ENCODE measurements around the gene CDC42EP3.

CDC42EP3 gene

GRCh38 chr2:37618326-37618725 is 53.1 kb downstream of the CDC42EP3 start:
- no peak for DNase-seq (ENCODE audit: low spot score)

DNA sequence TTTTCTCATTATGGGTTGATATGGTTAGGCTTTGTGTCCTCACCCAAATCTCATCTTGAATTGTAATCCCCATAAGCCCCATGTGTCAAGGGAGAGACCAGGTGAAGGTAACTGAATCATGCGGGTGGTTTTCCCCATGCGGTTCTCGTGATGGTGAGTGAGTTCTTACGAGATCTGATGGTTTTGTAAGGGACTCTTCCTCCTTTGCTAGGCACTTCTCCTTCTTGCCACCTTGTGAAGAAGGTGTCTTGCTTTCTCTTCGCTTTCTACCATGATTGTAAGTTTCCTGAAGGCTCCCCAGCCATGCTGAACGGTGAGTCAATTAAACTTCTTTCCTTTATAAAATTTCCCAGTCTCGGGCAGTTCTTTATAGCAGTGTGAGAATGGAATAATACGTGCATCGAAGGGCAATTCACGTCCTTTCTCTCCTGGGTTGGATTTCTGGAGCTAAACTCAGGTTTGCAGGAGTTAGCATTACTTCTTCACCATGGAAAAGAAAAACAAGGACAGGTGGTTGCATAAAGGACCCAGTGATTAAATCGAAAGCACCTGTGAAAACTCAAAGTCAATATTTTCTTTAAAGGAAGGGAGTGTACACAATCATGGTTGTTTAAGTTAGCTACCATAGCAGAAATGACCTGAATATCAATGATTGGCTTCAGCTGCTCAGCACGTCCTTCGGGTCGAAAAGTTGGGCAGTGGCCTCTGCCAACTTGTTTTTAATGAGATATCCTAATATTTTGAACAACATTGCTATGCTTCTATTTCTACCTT is 54.1 kb downstream of the CDC42EP3 start:
- no peak for DNase-seq (ENCODE audit: low spot score)

DNA sequence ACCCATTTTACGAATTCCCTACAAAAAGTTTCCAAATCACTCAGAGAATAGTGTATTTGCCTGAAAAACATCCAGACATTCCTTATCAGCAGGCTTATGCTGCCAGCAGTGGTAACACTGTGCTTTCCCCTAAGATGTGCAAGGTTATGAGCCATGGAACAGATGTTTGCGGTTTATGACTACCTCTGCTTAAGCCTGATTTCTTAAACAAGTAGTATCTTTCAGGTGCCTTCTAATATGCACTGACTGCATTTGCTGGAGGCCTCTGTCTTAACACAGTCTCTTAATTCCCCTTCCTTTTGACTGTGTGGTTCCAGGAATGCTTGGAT is 54.8 kb downstream of the CDC42EP3 start:
- DNase-seq (ENCODE audit: low spot score), result no peak

- DNase-seq (ENCODE audit: low spot score), result peak; percentile 83
These were observed 55.4 kb downstream of the CDC42EP3 start for GRCh38 chr2:37615804-37616676.

GRCh38 chr2:37614061-37614738 is 57.2 kb downstream of the CDC42EP3 start:
- no peak for DNase-seq (ENCODE audit: low spot score)

- DNase-seq (ENCODE audit: low spot score), result no peak
These were observed 59.1 kb downstream of the CDC42EP3 start for GRCh38 chr2:37612382-37612781.

DNA sequence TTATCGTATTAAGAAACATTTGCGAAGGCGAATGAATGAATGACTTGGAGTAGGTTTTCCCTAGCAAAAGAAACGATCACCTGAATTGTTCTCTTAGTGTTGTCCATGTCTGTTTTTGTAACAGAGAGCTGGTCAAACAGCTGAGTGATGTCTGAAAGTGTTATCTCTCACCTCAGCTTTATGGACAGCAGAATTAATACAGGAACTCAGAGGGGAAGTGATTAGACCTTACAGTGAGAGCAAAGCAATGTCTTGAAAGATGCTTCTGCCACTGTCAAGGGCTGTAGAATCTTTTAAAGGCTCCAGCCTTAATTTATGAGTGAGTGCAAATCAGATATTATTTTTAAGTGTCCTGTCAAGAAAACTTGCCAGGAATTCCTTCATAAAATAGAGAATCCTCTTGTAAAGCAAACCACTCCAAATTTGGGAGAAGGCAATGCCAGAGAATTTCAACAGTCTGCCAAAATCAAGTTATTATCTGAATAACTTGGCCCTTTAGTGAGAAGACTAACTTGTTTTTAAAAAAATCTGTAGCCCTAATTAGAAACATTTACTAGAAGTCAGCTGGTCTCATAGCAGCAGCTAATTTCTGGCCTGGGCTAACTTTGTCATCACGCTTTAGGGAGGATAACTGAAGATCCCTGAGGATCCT is 60.7 kb downstream of the CDC42EP3 start:
- no peak for DNase-seq (ENCODE audit: low spot score)

DNA sequence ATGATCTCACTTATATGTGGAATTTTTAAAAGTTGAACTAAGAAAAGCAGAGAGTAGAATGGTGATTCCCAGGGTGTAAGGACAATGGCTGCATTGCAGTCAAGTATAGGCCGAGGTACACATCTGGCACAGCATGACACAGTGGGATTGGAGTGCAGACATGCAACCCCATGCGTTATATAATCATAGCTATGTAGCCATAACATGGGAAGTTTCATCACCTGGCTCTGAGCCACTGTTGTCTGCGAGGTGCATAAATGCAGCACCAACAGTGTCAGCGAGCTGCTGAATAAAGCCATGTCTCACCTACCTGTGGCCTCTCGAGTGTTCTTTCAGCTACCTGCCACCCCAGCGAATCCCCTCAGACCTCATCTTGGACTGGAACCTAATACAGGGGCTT is 61.7 kb downstream of the CDC42EP3 start:
- no peak for DNase-seq (ENCODE audit: low spot score)

GRCh38 chr2:37604716-37605115 is 66.7 kb downstream of the CDC42EP3 start:
- DNase-seq (ENCODE audit: low spot score), result no peak

DNA sequence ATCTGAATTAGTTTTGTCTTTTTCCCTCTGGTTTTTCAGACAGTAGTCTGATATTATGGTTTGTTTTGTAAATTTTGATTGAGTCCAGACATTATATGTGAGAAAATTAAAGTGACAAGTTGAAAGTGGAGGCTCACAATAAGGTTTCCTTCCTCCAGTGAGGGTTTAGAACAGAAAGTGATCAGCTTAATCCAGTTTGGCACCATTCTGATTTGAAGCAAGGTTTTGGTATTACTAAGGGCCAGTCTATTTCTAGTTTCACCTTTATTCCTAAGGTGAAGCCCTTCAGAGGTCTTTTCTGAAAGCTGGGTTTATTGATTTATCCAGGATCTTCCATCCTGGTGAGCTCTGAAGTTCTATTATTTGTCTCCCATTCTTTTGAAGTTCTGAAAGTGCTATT is 68.7 kb downstream of the CDC42EP3 start:
- DNase-seq (ENCODE audit: low spot score), result no peak

- DNase-seq (ENCODE audit: low spot score), result no peak
These were observed 69.4 kb downstream of the CDC42EP3 start for GRCh38 chr2:37602040-37602439.

- no peak for DNase-seq (ENCODE audit: low spot score)
These were observed 69.9 kb downstream of the CDC42EP3 start for GRCh38 chr2:37601569-37601968.

DNA sequence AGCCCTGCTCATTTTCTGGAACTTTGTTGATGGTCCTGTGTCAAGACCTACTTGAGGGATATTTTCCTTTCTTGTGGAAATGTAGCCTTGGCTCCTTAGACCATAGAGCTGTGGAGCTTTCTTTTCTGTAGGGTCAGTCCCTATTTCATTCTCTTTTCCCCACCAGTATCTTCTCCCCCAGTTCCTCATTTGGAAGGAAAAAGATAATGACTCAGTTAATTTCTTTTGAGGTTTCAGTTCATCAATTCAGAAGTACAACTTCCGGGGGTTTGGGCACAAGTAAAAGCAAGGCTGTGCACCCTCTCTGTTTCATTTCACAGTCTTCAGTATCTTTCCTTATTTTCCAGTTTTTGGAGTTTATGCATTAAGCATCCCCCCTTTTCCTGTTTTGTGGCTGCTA is 70.7 kb downstream of the CDC42EP3 start:
- no peak for DNase-seq (ENCODE audit: low spot score)

- peak; percentile 88 for DNase-seq (ENCODE audit: low spot score)
These were observed 71.5 kb downstream of the CDC42EP3 start for GRCh38 chr2:37599688-37600525.

GRCh38 chr2:37593694-37594093 is 77.7 kb downstream of the CDC42EP3 start:
- DNase-seq (ENCODE audit: low spot score), result no peak

DNA sequence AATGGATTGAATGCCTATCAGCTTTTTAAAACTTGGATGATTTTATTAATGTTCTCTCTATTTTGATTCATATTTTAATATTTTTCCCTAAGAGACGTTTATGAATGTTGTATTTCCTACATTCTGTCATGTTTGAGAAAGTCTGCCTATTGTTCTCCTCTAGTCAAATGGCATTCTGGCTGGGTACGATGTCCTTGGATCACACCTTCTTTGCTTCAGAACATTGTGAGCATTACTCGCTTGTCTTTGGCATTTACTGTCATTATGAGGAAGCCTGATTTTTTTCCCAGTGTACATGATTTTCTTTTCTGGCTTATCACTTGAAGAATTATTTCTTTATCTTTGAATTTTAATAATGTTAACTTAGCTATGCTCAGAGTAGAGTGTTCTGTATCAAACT is 78.4 kb downstream of the CDC42EP3 start:
- DNase-seq (ENCODE audit: low spot score), result no peak

All from CD4-positive, alpha-beta T cell treated with Interleukin-6 at 100 ng/mL for 8 hours (primary cell).